Stimulated activated CD8-positive, alpha-beta memory T cell treated with anti-CD3 and anti-CD28 coated beads, Interleukin-4, amount 100 ng/mL, for 4 hours (primary cell): Measurements from ENCODE around the gene AMACR.

Experiments
- DNase-seq, 2 donors: peaks; one replicate each; pipeline ENCODE4 v3.0.0-alpha.2; 2020; ENCODE audit warnings: low read depth in 2 of 2, low spot score in 1 of 2

AMACR gene

DNA sequence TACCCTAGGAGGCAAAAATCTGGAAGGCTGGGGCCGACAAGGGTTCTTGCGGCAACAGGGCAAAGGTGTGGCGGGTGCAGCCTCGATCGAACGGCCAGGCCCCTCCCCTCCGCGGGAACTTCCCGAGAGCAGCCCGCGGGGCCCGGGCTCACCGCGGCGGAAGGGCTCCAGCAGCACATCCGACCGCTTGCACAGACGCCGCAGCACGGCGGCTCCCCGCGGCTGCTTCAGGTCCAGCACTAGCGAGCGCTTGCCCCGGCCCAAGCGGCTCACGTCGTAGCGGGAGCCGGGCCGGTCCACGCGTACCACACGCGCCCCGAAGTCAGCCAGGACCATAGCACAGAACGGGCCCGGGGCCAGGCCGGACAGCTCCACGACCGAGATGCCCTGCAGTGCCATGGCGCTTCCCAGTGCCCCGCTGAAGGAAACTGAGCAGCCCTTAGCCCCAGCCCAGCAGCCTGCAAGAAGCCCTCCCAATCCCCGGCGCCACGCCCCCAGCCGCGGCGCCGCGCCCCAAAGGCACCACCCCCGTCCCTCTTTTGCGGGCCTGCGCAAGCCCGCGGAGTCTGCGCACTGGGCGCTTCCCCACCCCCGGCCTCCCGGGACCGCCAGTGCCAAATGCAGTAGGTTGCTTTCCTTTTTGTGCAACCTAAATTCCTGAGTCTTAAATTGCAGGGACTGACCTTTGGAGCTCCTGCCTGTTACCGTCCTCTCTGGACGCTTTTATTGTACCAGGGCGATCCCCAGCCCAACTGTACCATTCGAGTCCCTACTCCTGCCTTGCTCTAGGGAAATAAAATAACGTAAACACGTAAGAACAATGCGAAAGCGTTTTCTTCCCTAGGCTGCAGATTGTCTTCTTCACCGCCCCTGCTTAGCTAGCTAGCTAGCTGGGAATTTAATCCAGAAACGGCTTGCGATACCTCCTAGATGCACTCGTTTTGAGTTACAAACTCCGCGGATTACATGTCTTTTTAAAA lies at the start of gene AMACR:
TSS of gene AMACR (minus strand) at position 430 of the 980 bp plus-strand sequence. CDS start at position 399, 31 bp downstream.
- DNase-seq: peak; percentile 65 to 81

DNA sequence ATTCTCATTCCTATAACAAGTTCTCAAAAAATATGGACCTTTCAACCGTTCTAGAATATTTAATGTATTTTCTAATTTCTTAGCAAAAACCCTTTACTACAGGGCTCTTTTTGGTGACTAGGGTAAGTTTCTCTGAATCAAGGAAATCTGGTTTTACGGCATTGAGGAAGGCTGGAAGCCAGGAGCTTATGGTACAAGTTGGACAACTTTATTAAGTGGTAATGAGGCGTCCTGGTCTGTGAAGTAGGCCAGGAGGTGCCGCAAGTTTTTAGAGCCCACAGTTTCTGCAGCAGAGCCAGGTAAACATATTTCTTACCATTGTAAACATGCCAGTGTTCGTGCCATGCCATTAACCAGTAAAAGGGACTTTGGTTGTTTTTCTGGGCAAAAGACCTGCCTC lies 49.7 kb upstream of the AMACR start:
- DNase-seq: no peak

DNA sequence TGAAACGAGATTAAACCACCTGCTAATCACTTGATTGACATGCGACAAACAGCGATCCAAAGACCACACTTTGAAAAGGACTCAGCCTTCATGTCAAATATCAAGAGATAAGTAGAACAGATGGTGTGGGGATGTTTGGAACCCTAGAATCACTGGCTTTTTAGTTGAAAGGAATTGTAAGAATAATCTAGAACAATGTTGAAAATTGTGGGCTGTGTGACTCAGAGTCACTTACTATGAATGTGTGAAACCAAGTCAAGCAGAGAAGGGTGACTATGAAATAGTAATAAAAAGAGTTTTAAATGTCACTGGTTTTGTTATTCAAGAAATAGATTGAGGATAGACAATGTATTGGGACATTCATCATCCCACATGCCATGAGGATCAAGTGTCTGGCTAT lies 49.3 kb upstream of the AMACR start:
- DNase-seq: no peak

GRCh38 chr5:34055667-34056066 lies 47.8 kb upstream of the AMACR start:
- DNase-seq: no peak

DNA sequence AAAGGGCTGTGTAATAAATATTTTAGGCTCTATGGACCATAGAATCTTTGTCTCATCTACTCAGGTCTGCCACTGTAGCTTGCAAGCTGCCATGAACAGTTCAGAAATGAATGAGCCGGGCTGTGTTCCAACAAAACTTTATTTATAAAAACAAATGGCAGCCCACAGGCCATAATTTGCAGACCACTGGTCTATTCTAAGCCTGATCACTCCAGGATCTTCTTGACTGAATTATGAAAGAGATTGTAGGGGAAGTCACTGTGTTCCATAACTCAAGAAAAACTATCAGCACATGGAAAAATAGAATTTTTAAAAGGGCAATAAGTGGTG lies 46.5 kb upstream of the AMACR start:
- DNase-seq: no peak

GRCh38 chr5:34053571-34054399 lies 45.9 kb upstream of the AMACR start:
- no peak for DNase-seq

DNA sequence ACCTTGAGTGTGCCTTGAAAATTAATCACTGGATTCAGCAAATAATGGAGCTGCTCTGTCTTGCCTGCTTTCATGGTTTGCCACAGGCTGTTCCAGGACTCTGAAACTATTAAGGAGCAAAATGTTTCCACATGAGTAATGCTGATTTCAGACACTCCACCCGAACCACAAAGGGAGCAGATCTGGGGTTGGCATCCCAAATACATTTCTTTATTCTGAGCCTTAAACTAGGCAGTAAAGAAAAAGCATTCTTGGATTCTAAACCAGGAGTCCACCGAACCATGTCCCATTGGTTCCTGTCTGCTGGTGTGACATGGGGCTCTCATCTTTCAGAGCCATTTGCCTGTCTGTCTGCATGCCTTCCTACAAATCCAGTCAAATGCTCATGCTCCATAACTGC lies 45.3 kb upstream of the AMACR start:
- no peak for DNase-seq

GRCh38 chr5:34051374-34051980 lies 43.6 kb upstream of the AMACR start:
- DNase-seq: no peak

DNA sequence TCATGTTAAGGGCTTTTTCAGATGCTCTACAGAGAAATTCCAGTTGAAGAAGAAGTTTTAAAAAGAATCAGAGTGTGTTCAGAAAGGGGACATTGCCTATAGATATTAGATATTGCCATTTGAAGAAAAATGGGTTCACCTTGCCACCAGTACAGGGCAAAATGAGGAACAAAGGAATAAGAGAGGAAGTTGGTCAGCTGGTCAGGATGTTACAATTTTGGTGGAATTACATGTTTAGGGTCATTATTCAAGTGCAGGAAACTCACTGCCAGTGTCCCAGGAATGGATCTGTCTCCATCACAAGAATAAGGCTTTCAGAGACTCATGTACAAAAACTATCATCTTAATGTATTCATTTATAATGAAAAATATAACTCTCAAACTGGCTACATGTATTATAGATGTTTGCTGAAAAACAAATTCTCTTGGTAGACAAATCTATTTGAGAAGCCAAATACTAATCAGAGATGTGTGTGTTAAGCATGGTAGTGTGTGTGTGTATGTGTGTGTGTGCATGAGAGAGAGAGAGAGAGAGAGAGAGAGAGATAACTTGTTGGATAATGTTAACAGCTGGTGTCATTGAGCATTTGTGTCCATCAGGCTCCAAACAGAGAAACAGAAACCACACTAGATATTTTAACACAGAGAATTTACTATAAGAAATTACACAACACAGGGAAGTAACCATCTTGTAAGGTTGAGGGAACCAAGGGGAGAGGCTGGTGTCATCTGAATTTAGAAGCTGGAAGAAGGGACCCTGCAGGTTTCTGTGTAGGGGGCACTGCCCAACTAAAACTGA lies 40.1 kb upstream of the AMACR start:
- no peak for DNase-seq

GRCh38 chr5:34047143-34047542 lies 39.3 kb upstream of the AMACR start:
- no peak for DNase-seq

DNA sequence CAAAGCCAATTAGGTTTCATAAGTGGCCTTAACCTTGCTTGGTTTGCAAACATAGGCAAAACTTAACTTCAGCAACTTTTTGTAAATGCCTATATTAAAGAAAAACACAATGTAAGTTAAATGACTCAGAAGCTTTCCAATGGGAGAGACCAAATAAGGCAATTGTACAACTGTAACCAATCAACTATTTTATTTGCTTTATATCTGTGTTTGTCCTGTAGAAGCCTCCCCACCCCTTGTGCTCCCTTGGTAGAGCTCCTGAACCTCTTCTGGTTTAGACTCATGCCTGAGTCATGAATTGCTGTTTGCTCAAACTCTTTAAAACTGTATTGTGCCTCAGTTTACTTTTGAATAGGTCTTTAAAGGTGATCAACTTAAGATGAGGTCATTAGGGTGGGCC lies 38.1 kb upstream of the AMACR start:
- DNase-seq: no peak

DNA sequence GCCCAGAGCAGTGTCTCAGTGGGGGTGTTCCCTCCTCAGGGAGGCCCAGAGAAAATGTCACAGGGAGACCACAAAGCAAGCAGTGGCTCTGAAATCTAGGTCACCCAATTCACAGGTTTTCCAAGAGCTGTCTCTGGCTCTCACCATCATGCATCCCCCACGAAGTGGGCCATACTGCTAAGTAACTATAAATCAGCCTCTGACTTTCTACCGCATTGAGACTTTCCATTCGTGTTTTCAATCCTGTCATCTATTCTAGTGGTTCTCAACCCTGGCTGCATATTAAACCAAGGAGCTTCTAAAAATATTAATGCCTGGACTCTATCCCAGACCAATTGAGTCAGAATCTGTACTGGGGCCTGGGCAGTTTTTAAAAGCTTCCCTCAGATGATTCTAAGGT lies 37.2 kb upstream of the AMACR start:
- DNase-seq: peak in 1 of 2 donors; percentile 2

GRCh38 chr5:34043099-34043876 lies 35.4 kb upstream of the AMACR start, which contains the start of gene C1QTNF3:
Gene C1QTNF3 (minus strand): TSS chr5:34043213. CDS start chr5:34043125, 88 bp downstream.
- DNase-seq: no peak

DNA sequence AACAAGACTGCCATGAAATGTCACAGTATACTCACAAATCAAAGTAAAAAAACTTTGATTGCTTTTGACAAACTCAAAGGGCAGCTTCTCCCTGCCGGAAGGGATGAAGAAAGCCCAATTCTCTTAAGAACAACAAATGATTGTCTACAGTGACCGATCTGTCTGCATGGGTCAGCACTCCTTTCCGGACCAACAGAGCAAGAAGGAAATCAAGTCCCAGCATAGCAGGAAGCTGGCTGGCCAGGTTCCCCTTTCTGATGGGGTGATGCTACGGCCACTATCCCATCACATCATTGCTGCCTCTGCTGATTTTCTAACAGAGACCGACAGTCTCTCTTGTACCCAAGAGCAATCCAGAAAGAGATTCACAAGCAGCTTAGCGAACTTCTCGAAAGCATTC lies 34.5 kb upstream of the AMACR start:
- DNase-seq: no peak

GRCh38 chr5:34041247-34041972 lies 33.6 kb upstream of the AMACR start:
- DNase-seq: no peak

- no peak for DNase-seq
Observed at GRCh38 chr5:34040472-34040871, 32.6 kb upstream of the AMACR start.

DNA sequence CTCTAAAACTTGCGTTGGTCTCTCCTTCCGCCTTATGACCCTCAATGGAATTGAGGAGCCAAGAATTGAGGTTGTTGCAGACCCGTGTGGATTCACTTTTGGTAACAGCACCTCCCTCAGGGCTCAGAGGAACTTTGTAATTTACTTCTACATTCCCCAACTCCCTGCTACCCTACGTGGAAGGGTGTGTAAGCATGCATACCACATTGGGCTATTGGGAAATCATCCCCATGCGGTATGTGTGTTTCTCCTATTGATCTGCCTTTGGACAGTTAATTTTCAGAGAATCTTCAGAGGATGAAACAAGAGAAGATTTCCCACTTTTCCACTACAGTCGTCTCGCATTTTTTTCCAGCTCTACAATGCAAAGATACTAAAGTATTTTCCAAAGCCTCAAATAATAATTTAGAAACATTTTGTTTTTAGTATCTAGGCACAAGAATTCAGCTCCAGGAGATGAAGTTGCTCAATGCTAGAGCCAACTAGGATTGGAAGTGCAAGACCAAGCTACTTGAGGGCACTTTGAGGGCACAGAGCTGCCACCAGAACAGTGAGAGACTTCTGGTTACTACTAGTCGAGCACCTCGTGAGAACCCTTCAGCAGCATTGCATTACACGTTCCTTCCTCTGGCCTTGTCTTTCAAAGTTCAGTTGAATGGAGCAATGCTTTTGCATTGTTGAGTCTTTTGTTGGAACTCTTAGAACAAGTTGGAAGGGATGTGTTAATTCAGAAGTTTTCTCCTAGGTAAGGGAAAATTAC lies 31.7 kb upstream of the AMACR start:
- no peak for DNase-seq

DNA sequence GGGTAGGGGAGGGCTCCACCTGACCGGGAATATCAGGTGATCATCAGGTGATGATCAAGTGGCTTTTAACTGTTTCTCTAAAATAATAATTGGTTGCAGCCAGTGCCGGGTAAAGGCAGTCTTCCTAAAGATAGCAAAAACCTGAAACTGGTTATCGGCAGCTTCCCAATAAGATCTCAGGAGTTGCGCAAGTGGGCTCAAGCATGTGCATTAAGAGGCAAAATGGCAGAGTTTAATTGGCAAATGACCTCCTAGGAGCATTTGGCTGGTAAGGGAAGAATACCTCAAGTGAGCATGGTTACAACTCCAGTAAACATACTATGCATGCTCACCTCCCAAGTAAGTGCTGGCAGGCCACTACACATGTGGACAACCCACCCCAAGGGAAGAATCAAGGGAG lies 31.0 kb upstream of the AMACR start:
- DNase-seq: no peak

DNA sequence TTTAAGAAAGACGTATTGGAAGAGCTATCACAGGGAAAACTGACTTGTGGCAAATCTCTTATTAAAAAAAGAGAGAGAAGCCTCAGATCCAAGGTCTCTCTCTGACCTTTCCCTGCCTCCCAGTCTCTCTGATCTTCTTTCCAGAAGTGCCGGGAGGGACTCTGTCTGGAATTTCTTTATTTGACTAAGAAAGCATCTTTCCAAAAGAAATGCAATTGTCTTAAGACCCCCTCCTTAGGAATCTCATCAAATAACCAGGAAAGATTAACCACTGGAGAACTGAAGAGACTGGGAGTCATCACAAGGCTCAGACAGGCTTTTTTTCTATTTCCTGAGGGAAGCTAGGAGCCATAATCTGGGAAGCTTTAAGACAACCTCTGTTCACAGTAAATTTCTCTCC lies 30.5 kb upstream of the AMACR start:
- DNase-seq: no peak
